HFFc6 (cell line): ENCODE data around the gene ADH1B. TPM values are rescaled to one million over a fixed set of nuclear protein-coding genes. Genes with fewer than 3 reads are reported as not detected.
"Not testable (repeated sequence)": the region's sequence is repeated elsewhere in the genome, so short reads cannot be mapped to it uniquely, and the experiment has no call there.

ENCODE experiments used
- DNase-seq: peaks from one replicate; pipeline ENCODE4 v3.0.0-alpha.2; 2018
- H3K27ac Mint-ChIP-seq: 2 replicates; pipeline ENCODE4 v1.8.0; 2020; ENCODE audit warnings: mild to moderate bottlenecking, mixed read lengths
- H3K27me3 Mint-ChIP-seq: 2 replicates; pipeline ENCODE4 v1.8.0; 2021; ENCODE audit warnings: mild to moderate bottlenecking, moderate library complexity, mixed read lengths; ENCODE audit not compliant: insufficient read depth
- H3K36me3 Mint-ChIP-seq: 2 replicates; pipeline ENCODE4 v1.8.0; 2021; ENCODE audit warnings: low read depth, mixed read lengths
- H3K4me1 Mint-ChIP-seq: 2 replicates; pipeline ENCODE4 v1.8.0; 2020; ENCODE audit warnings: low read depth, mixed read lengths
- H3K4me3 Mint-ChIP-seq: 2 replicates; pipeline ENCODE4 v1.8.0; 2020; ENCODE audit warnings: mild to moderate bottlenecking, moderate library complexity, mixed read lengths
- H3K9me3 Mint-ChIP-seq: 2 replicates; pipeline ENCODE4 v1.8.0; 2020; ENCODE audit warnings: mild to moderate bottlenecking, mixed read lengths
- total RNA-seq, 6 experiments: library from RNA; stranded (reverse); fragmentation: NEBNext Ultra II Directional; extraction: Animal tissue kit (Norgen Biotek cat#: 25700); gene quantifications; 2 replicates in 1 of 6; 3 replicates in 5 of 6; pipeline ENCODE4 v1.2.3, GENCODE V29; 2021
- TF ChIP-seq, protein P1 (sequence below): fragments of 200-600 bp; sonication (generic); IDR thresholded peaks from 2 replicates; pipeline ENCODE4 v1.5.0; 2021; ENCODE audit warnings: antibody characterized with exemption, mild to moderate bottlenecking

Gene ADH1B
- total RNA-seq, 6 experiments from 2014 or later: not detected

DNA sequence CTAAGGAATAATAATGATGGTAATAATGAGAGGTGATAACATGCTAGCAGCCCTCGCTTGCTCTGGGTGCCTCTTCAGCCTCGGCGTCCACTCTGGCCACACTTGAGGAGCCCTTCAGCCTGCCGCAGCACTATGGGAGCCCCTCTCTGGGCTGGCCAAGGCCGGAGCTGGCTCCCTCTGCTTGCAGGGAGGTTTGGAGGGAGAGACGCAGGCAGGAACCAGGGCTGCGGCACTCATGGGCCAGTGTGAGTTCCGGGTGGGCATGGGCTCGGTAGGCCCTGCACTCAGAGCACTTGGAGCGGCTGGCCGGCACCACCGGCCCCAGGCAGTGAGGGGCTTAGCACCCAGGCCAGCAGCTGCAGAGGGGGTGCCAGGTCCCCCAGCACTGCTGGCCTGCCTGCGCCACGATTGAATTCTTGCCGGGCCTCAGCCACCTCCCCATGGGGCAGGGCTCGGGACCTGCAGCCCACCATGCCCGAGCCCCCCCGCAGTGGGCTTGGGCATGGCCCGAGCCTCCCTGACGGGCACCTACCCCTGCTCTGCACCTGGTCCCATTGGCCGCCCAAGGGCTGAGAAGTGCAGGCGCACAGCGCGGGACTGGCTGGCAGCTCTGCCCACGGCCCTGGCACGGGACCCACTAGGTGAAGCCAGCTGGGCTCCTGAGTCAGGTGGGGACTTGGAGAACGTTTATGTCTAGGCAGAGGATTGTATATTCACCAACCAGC is 38.4 kb upstream of the ADH1B start:
- H3K27ac Mint-ChIP-seq: no peak overlapping the region
- no peaks in the 10 kb centered on the region for H3K4me1 Mint-ChIP-seq
- H3K36me3 Mint-ChIP-seq: no peaks in the 10 kb centered on the region
- TF ChIP-seq, protein P1, sequence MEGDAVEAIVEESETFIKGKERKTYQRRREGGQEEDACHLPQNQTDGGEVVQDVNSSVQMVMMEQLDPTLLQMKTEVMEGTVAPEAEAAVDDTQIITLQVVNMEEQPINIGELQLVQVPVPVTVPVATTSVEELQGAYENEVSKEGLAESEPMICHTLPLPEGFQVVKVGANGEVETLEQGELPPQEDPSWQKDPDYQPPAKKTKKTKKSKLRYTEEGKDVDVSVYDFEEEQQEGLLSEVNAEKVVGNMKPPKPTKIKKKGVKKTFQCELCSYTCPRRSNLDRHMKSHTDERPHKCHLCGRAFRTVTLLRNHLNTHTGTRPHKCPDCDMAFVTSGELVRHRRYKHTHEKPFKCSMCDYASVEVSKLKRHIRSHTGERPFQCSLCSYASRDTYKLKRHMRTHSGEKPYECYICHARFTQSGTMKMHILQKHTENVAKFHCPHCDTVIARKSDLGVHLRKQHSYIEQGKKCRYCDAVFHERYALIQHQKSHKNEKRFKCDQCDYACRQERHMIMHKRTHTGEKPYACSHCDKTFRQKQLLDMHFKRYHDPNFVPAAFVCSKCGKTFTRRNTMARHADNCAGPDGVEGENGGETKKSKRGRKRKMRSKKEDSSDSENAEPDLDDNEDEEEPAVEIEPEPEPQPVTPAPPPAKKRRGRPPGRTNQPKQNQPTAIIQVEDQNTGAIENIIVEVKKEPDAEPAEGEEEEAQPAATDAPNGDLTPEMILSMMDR: no peak
- H3K9me3 Mint-ChIP-seq: peaks cover 4% of the 10 kb centered on the region; the same call in 1 of the 2 replicates
- H3K4me3 Mint-ChIP-seq: no peak overlapping the region
- no peak for DNase-seq
- no peaks in the 10 kb centered on the region; the same call in 1 of the 2 replicates for H3K27me3 Mint-ChIP-seq

DNA sequence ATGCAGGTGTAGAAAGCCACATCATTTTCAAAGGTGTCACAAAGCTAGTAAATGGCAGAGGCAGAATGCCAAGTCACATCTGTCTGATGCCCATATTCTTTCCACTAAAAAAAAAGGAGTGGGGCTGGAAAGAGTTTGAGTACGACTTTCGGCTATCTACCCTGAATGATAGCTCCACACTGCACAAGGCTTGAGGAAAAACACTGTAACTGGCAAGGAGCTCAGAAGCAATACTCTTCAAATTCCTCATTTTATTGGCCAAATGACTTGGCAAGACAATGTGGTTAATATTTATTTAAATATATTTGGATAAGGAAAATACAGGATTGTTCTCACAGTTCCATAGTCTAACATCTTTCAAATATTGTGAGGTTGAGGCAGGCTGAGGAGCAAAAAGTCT is 36.7 kb upstream of the ADH1B start:
- TF ChIP-seq, protein P1: no peak
- Mint-ChIP-seq H3K36me3 (no peaks in the 10 kb centered on the region), H3K27ac (no peak overlapping the region), H3K4me1 (no peaks in the 10 kb centered on the region), H3K9me3 (peaks cover 10% of the 10 kb centered on the region; the same call in 1 of the 2 replicates), H3K4me3 (no peak overlapping the region), H3K27me3 (no peaks in the 10 kb centered on the region; the same call in 1 of the 2 replicates)
- no peak for DNase-seq

DNA sequence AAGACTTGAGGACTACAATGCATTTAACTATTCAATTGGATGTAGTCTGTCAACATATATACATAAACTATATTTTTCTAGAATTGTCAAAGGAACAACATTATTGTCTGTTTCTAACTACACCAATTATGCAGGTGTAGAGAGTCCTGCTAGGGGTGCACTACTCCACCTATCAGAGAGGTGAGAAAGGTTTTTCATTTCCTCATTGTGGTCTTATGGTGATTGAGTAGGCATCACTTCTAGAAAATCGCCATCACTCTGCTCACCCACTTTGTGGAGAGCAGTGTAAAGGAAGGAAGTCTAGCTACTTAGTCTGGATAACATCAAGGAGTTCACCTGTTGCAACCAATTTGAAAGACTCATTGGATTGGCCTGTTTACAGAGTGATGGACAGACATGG is 35.8 kb upstream of the ADH1B start:
- no peaks in the 10 kb centered on the region; the same call in 1 of the 2 replicates for H3K27me3 Mint-ChIP-seq
- no peaks in the 10 kb centered on the region for H3K36me3 Mint-ChIP-seq
- TF ChIP-seq, protein P1: no peak
- peaks cover 10% of the 10 kb centered on the region; the same call in 1 of the 2 replicates for H3K9me3 Mint-ChIP-seq
- H3K4me1 Mint-ChIP-seq: no peaks in the 10 kb centered on the region
- DNase-seq: no peak
- H3K4me3 Mint-ChIP-seq: no peak overlapping the region
- no peak overlapping the region for H3K27ac Mint-ChIP-seq

DNA sequence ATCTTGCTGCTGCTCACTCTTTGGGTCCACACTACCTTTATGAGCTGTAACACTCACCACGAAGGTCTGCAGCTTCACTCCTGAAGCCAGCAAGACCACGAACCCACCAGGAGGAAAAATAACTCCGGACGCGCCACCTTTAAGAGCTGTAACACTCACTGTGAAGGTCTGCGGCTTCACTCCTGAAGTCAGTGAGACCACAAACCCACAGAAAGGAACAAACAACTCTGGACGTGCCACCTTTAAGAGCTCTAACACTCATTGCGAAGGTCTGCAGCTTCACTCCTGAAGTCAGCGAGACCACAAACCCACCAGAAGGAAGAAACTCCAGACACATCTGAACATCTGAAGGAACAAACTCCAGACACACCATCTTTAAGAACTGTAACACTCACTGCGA is 34.9 kb upstream of the ADH1B start:
- not testable (repeated sequence) for H3K27me3 Mint-ChIP-seq, H3K27ac Mint-ChIP-seq, DNase-seq, H3K36me3 Mint-ChIP-seq, H3K4me1 Mint-ChIP-seq, H3K4me3 Mint-ChIP-seq
- H3K9me3 Mint-ChIP-seq: peaks cover 10% of the 10 kb centered on the region; the same call in 1 of the 2 replicates

- peaks cover 10% of the 10 kb centered on the region; the same call in 1 of the 2 replicates for H3K9me3 Mint-ChIP-seq
- TF ChIP-seq, protein P1: no peak
- H3K4me3 Mint-ChIP-seq: no peak within 1 kb of the TSS
- no peak within 1 kb of the TSS for H3K27ac Mint-ChIP-seq
- no peaks in the 10 kb centered on the region; the same call in 1 of the 2 replicates for H3K27me3 Mint-ChIP-seq
- no peaks in the 10 kb centered on the region for H3K4me1 Mint-ChIP-seq
- no peaks in the 10 kb centered on the region for H3K36me3 Mint-ChIP-seq
- DNase-seq: no peak
These were observed 31.7 kb upstream of the ADH1B start, which contains the start of gene ADH1C for GRCh38 chr4:99352602-99353537. Gene ADH1C (minus strand): TSS chr4:99352746. CDS start chr4:99352675, 71 bp downstream.
